Measurements from ENCODE around the gene DLD. TPM values are rescaled to one million over a fixed set of nuclear protein-coding genes. Genes with fewer than 3 reads are reported as not detected.

DLD gene
- total and polyA plus RNA-seq, 2 of the 13 experiments (the other 11 are each of a cell fraction or from before 2014, with no cell fraction given), result 56.8 to 95.2 TPM

DNA sequence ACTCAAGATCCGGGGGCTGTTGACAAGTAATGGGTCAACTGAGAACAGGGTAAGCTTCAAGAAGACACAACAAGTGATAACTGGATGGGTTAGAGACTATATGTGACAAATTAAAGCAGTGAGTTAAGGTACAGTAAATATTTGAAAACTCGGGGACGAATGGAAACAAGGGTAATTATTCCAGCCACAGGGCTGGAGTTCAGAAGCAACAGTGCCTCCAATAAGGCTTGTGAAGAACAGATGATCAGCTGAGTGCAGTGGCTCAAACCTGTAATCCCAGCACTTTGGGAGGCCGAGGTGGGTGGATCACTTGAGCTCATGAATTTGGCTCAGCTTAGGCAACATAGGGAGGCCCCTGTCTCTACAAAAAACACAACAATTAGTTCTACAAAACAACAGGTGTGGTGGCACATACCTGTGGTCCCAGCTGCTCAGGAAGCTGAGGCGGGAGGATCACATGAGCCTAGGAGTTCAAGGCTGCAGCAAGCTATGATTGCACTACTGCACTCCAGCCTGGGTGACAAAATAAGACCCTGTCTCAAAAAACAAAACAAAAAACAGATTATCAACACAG, 20.5 kb upstream of the DLD start (continued):
- TF ChIP-seq SALL1 (CRISPR knock-in tag; IDR thresholded peaks at IDR 0.05), result peak; percentile 48; the same call in 1 of the 2 replicates

GRCh38 chr7:107874111-107874510, 16.9 kb upstream of the DLD start:
- ChIA-PET CTCF (ENCODE audit: low intra/inter-chr PET ratio, low total read pairs) (interaction anchor here (1.3 to 2.7 kb wide), 3 partner anchors 120 to 1081 kb away, joined by 3 to 30 read pairs (median 5); partner anchors contain the start of gene CBLL1), POLR2A (interaction anchor here (3.3 kb wide), 1 partner anchor 131 kb away, joined by 30 read pairs; the partner anchor contains the start of gene CBLL1)
- H3K27ac ChIP-seq (ENCODE audit: extremely low read length, insufficient read depth, low read length), result no peak overlapping the region
- TF ChIP-seq ONECUT2 (CRISPR knock-in tag; IDR thresholded peaks at IDR 0.05) (no peak), POLR2A (IDR thresholded peaks at IDR 0.05; ENCODE audit: insufficient read depth in 1 of 2, low read depth in 2 of 2, low read length in 2 of 2) (no peak), MTERF4 (CRISPR knock-in tag; IDR thresholded peaks at IDR 0.05) (no peak), MATR3 (CRISPR knock-in tag; IDR thresholded peaks at IDR 0.05) (no peak), ZMAT5 (CRISPR knock-in tag; IDR thresholded peaks at IDR 0.05; ENCODE audit: borderline replicate concordance, low read depth) (no peak), MXD4 (CRISPR knock-in tag; IDR thresholded peaks at IDR 0.05) (no peak), GABPA (IDR thresholded peaks at IDR 0.05; ENCODE audit: low read depth, low read length) (no peak), GABPA (CRISPR knock-in tag; IDR thresholded peaks at IDR 0.05; ENCODE audit: low read depth) (no peak)
- TF ChIP-seq, protein P1, sequence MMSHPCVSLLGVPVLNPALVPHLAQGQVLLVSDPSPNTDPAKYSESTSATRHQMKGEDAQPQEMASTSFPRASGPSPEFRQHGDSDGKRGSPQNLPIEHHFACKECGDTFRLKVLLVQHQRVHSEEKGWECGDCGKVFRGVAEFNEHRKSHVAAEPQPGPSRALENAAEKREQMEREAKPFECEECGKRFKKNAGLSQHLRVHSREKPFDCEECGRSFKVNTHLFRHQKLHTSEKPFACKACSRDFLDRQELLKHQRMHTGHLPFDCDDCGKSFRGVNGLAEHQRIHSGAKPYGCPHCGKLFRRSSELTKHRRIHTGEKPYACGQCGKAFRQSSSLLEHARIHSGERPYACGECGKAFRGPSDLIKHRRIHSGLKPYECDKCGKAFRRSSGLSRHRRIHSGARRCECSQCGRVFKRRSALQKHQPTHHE (CRISPR knock-in tag; IDR thresholded peaks at IDR 0.05; ENCODE audit: borderline replicate concordance), result no peak
- no peak overlapping the region for H3K4me3 ChIP-seq (replicated peaks in 1 of 3; ENCODE audit: insufficient read depth in 1 of 3, low read depth in 2 of 3, low read length in 3 of 3)
- H3K9ac ChIP-seq (ENCODE audit: insufficient read depth, low read depth, low read length), result no peak overlapping the region
- ATAC-seq (no peak), DNase-seq (ENCODE audit: low spot score) (no peak), FAIRE-seq (no peak)
- WGBS (ENCODE audit: low lambda C conversion rate), result 6% methylated on average over 2 of the region's 2 CpGs
- no peak overlapping the region for H3K4me2 ChIP-seq (ENCODE audit: low read depth, low read length)
- peaks cover 14% of the 10 kb centered on the region for H3K4me1 ChIP-seq (ENCODE audit: insufficient read depth, low read length)
- H3K36me3 ChIP-seq (replicated peaks in 1 of 2; ENCODE audit: control insufficient read depth in 1 of 2, insufficient read depth in 2 of 2, low read length in 2 of 2), result no peaks in the 10 kb centered on the region
- H3K27me3 ChIP-seq (ENCODE audit: control insufficient read depth in 1 of 2, insufficient read depth in 2 of 2, low read length in 2 of 2), result peaks cover 0 to 14% of the 10 kb centered on the region in 2 experiments; a peak in 2 of 5 replicates
- in situ Hi-C loops (cut with HindIII; ENCODE audit: extremely low pct_ligation_motif_present, low pct_unique_long_range_greater_than_20kb) (loop anchor here (5.0 to 25.0 kb wide), 2 partner anchors 132 to 412 kb away; partner anchors contain the start of genes CBLL1 and GPR22), intact Hi-C loops (cut with micrococcal nuclease; ENCODE audit: unreplicated experiment) (loop anchor here (1.0 kb wide), 3 partner anchors 131 to 411 kb away; no protein-coding TSS in a partner anchor)
- no TSS peak for BruUV-seq (replicated peaks)
- H3K9me3 ChIP-seq (ENCODE audit: low read length), result no peaks in the 10 kb centered on the region
- H2AFZ ChIP-seq (ENCODE audit: low read length), result no peak overlapping the region
- H3K79me2 ChIP-seq (ENCODE audit: insufficient read depth, low read length), result no peaks in the 10 kb centered on the region
- no peaks in the 10 kb centered on the region for H4K20me1 ChIP-seq (ENCODE audit: insufficient read depth, low read length)

Data from HepG2 (cell line).